A549 (cell line): Measurements from ENCODE around the gene CTTN.

ENCODE experiments used
- CTCF ChIP-seq: fragments of >200 bp; sonication (Bioruptor Twin); formaldehyde crosslinking; IDR thresholded peaks from 3 replicates; pipeline ENCODE4 v1.5.1; 2016
- POLR2A ChIP-seq: IDR thresholded peaks from 2 replicates; pipeline ENCODE4 v1.6.1; 2012; ENCODE audit warnings: mild to moderate bottlenecking, low read length
- RFX5 ChIP-seq: fragments of 450-650 bp; IDR thresholded peaks from 2 replicates; pipeline ENCODE4 v1.7.1; 2014; ENCODE audit warnings: antibody characterized with exemption, mild to moderate bottlenecking, moderate library complexity
- TF ChIP-seq, protein P1 (sequence below): fragments of >200 bp; sonication (Bioruptor Twin); formaldehyde crosslinking; IDR thresholded peaks from 3 replicates; pipeline ENCODE4 v1.6.1; 2016

- TF ChIP-seq POLR2A, result no peak
- no peak for TF ChIP-seq CTCF
- TF ChIP-seq RFX5, result no peak
- TF ChIP-seq, protein P1, sequence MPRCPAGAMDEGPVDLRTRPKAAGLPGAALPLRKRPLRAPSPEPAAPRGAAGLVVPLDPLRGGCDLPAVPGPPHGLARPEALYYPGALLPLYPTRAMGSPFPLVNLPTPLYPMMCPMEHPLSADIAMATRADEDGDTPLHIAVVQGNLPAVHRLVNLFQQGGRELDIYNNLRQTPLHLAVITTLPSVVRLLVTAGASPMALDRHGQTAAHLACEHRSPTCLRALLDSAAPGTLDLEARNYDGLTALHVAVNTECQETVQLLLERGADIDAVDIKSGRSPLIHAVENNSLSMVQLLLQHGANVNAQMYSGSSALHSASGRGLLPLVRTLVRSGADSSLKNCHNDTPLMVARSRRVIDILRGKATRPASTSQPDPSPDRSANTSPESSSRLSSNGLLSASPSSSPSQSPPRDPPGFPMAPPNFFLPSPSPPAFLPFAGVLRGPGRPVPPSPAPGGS, result no peak
These were observed 19.8 kb downstream of the CTTN start for GRCh38 chr11:70418130-70418529.
